Ovary (tissue), 3 donors: Measurements from ENCODE around the gene FPR1.

Experiments
- CTCF ChIP-seq, 3 donors: fragments of 450-650 bp in 2 of 3; fragments of 200-600 bp in 1 of 3; IDR thresholded peaks; one replicate each; pipeline versions ENCODE4 v1.5.1 to v1.8.0; 2016 to 2022; ENCODE audit warnings: antibody characterized with exemption in 3 of 3, mild to moderate bottlenecking in 1 of 3
- EP300 ChIP-seq: sonication (generic); formaldehyde crosslinking; IDR thresholded peaks from one replicate; pipeline ENCODE4 v1.6.1; 2017; ENCODE audit warnings: antibody characterized with exemption
- POLR2A ChIP-seq: fragments of 450-650 bp; IDR thresholded peaks from one replicate; pipeline ENCODE4 v1.6.1; 2017; ENCODE audit warnings: antibody characterized with exemption, mild to moderate bottlenecking, moderate library complexity
- donor health status: DM: no; HTN: no; CAD: no.

- TF ChIP-seq CTCF (IDR thresholded peaks at IDR 0.05) (no peak), POLR2A (no peak), EP300 (no peak)
Observed at GRCh38 chr19:51783372-51783771, 31.7 kb upstream of the FPR1 start.
